ENCODE measurements around the gene MED12L. TPM values are rescaled to one million over a fixed set of nuclear protein-coding genes. Genes with fewer than 3 reads are reported as not detected.

Gene MED12L
- total and polyA plus RNA-seq, 12 donors = 0.03 to 4.5 (median 0.71) TPM

DNA sequence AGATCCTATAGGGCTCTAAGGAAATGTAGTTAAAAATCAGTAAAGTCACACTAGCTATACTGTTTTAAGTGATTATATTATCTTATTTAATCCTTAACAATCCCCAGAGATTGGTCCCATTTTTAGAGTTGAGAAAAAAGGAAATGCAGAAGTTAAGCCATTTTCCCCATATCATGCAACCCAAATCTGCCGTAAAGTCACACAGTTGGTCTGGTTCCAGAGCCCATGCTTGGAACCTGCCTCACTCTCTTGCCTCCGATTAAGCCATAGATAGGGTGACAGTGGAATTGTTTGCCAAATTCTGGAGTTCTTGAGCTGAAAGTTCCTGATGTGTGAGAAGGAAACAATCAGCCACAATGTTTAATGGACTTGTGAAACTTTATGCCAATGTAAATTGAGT, 246.2 kb downstream of the MED12L start:
- TF ChIP-seq, protein P1, sequence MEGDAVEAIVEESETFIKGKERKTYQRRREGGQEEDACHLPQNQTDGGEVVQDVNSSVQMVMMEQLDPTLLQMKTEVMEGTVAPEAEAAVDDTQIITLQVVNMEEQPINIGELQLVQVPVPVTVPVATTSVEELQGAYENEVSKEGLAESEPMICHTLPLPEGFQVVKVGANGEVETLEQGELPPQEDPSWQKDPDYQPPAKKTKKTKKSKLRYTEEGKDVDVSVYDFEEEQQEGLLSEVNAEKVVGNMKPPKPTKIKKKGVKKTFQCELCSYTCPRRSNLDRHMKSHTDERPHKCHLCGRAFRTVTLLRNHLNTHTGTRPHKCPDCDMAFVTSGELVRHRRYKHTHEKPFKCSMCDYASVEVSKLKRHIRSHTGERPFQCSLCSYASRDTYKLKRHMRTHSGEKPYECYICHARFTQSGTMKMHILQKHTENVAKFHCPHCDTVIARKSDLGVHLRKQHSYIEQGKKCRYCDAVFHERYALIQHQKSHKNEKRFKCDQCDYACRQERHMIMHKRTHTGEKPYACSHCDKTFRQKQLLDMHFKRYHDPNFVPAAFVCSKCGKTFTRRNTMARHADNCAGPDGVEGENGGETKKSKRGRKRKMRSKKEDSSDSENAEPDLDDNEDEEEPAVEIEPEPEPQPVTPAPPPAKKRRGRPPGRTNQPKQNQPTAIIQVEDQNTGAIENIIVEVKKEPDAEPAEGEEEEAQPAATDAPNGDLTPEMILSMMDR (IDR thresholded peaks at IDR 0.05) = no peak
- ATAC-seq = no peak
- Histone ChIP-seq H3K27ac (peak overlapping the region in 1 of 10 donors; percentile 51), H3K36me3 (no peaks in the 10 kb centered on the region), H3K4me1 (peaks cover 0 to 43% (median 0%) of the 10 kb centered on the region in 9 donors), H3K4me3 (no peak overlapping the region), H3K27me3 (no peaks in the 10 kb centered on the region), H3K9me3 (no peaks in the 10 kb centered on the region)
- WGBS, 2 donors = 68 to 72% methylated on average over 2 of the region's 2 CpGs
- DNase-seq = no peak
- intact Hi-C loops (cut with DNase I) = no loop called here

DNA sequence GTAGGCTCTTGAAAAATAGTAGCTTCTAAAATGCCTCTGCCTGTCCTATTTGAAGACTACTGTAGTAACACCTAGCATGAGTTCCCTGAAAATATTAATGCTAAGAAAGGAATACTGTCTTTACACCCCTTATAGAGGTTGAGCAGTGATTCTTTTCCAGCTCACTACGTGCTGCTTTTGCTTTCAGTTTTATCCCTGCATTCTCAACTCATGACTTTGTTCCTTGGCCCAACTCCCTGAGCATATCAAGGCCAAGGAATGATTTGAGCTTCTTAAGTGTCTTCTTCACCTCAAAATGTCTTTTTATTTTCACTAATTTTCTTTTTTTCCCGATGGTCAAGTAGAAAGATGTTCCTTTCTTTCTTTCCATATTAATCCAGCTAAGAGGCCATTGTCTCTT, 260.4 kb downstream of the MED12L start:
- Histone ChIP-seq H3K27me3 (no peaks in the 10 kb centered on the region), H3K4me3 (peak overlapping the region in 6 of 10 donors; percentile 2 to 36 (median 20)), H3K9me3 (peaks cover 0 to 3% (median 0%) of the 10 kb centered on the region in 11 donors), H3K36me3 (no peaks in the 10 kb centered on the region), H3K27ac (peak overlapping the region in 3 of 10 donors; percentile 7 to 77 (median 12)), H3K4me1 (peaks cover 0 to 42% (median 0%) of the 10 kb centered on the region in 9 donors)
- 62 to 75% methylated on average over 2 of the region's 2 CpGs for WGBS, 2 donors
- TF ChIP-seq, protein P1 (IDR thresholded peaks at IDR 0.05) = no peak
- ATAC-seq = peak in 4 of 8 donors; percentile 42 to 66 (median 57)
- intact Hi-C loops (cut with DNase I) = no loop called here
- no peak for DNase-seq

DNA sequence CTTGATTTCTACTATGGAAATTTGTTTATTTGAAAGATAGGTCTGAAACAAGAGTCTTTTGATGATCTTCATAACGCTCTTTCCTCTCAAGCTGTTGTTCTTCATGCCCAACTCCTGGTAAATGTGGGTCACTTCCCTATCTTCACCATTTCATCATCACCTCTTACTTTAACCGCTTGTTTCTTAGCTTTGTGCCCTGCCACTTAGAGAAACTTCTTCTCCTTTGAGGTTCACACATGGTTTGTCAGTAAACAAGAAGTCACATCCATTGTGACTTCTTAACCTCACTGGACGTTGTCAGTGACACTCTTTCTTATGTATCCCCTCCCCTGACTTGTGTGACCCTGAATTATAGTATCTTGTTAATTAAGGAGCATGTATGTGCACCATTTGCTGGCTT, 260.8 kb downstream of the MED12L start:
- H3K9me3 ChIP-seq = no peaks in the 10 kb centered on the region
- intact Hi-C loops (cut with DNase I) = no loop called here
- DNase-seq = no peak
- no peaks in the 10 kb centered on the region for H3K27me3 ChIP-seq
- peak overlapping the region in 3 of 10 donors; percentile 7 to 77 (median 29) for H3K27ac ChIP-seq
- TF ChIP-seq, protein P1 (IDR thresholded peaks at IDR 0.05) = no peak
- peaks cover 0 to 44% (median 0%) of the 10 kb centered on the region in 9 donors for H3K4me1 ChIP-seq
- WGBS, 2 donors = 72 to 78% methylated on average over 3 of the region's 3 CpGs
- peak overlapping the region in 3 of 10 donors; percentile 2 to 25 (median 22) for H3K4me3 ChIP-seq
- H3K36me3 ChIP-seq = no peaks in the 10 kb centered on the region
- peak in 4 of 8 donors; percentile 20 to 57 (median 44) for ATAC-seq

DNA sequence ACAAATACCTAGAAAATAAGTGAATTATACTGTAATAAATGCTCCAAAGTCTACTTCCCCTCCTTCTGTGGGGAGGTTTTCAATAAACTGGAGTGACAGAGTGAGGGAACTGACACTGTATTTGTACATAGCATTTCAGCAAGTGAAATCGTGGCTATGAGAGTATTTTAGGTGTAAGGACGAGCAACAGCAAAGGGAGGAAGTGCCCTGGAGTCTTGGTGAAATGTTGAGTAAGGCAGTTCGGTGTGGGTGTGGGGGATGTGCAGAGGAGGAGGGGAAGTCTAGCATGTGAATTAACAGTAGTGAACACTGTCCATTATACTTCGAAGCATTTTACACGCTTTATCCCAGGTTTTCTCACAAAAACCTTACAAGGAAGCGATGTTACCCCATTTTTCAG, 262.0 kb downstream of the MED12L start:
- intact Hi-C loops (cut with DNase I) = no loop called here
- TF ChIP-seq, protein P1 (IDR thresholded peaks at IDR 0.05) = no peak
- peak in 7 of 8 donors; percentile 29 to 77 (median 67) for ATAC-seq
- Histone ChIP-seq H3K36me3 (no peaks in the 10 kb centered on the region), H3K9me3 (no peaks in the 10 kb centered on the region), H3K27me3 (no peaks in the 10 kb centered on the region), H3K4me1 (peaks cover 0 to 50% (median 0%) of the 10 kb centered on the region in 9 donors), H3K27ac (peak overlapping the region in 1 of 10 donors; percentile 77), H3K4me3 (no peak overlapping the region)
- 65 to 70% methylated on average over 6 of the region's 6 CpGs for WGBS, 2 donors
- DNase-seq = no peak

Measured in heart right ventricle (tissue), 16 donors.